Measurements from ENCODE around the gene BMX.

BMX gene

DNA sequence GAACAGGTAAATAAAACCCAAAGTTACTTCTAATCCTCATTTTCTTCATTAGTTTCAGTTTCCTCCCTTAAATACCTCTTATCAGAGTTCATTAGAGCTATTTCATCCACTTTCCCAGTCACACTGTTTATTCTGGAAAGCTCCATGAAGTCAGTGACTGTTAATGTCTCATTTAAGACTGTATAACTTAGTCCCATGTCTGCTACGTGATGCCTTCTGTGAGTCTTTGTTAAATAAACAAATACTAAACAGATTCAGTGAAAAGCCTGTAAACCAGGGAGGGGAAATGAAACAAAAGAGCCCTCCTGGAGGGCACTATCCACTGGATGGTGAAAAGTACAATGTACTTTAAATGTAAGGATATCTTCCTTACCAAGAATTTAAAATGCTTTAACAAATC, 75.4 kb downstream of the BMX start:
- DNase-seq: no peak

DNA sequence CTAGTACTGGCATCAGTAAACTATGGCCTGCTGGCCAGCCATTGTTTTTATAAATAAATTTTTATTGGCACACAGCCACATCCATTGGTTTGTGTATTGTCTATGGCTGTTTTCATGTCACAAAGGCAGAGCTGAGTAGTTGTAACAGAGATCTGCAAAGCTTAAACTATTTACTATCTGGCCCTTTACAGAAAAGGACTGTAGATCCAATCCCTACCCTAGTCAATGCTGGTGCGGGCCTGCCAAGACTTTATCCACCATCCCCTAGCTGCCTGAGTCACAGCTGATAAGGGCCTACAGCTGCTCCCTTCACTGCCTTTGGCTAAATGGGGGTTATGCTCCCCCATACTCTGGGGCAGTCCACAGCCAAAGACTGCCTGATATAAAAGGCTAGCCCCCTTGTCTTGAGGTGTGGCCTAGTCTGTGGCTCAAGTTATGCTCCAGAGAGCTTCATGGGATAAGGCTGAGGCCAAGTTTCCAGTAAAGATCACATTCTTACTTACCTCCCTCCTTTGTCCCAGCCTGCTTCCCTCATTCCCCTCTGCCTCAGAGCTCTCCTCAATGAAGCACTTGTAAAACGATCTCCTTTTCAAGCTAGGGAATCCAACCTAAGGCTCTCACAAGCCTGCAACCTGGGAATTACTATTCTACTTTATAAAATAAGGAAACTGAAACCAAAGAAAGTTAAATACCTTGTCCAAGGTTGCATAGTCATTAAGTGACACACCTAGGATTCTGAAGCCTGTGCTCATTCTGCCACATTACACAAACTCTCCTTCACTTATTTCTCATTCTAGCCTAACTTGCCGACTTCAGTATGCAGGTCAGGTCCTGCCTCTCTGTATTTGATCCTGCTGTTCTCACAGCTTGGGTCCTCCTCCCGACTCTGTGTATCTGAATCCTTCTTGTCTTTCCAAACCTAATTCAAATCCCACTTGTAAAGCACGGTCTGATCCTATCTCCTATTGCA, 79.5 kb downstream of the BMX start:
- no peak for DNase-seq

- no peak for DNase-seq
These were observed 93.8 kb downstream of the BMX start for GRCh38 chrX:15594371-15594770.

GRCh38 chrX:15598026-15598425, 97.4 kb downstream of the BMX start:
- DNase-seq: no peak

GRCh38 chrX:15599461-15599860, 98.9 kb downstream of the BMX start:
- no peak for DNase-seq

GRCh38 chrX:15600049-15600448, 99.4 kb downstream of the BMX start:
- no peak for DNase-seq

- no peak for DNase-seq
These were observed 100.1 kb downstream of the BMX start, which contains the start of gene ACE2 for GRCh38 chrX:15600745-15601144. Gene ACE2 (minus strand): TSS chrX:15600960. CDS start chrX:15600911, 49 bp downstream.

GRCh38 chrX:15601932-15602331, 101.3 kb downstream of the BMX start:
- DNase-seq: no peak

GRCh38 chrX:15602761-15603160, 102.2 kb downstream of the BMX start:
- no peak for DNase-seq

DNA sequence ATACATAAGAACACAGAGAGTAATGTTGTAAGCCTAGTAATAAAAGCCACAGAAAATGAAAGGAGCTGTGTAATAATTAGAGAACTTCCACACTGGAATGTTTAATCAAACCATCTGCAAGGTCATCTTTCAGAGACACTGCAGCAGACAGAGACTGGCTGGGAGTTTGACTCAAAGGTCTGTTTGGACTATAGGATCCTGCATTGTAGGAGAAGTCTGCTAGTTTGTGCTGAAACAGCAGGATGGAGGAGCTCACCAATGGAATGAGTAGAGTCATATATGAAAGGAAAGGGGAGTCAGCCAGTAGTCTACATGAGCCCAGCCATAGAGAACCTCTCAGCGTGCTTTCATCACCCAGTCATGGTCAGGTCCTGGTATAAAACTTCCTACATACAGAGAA, 104.6 kb downstream of the BMX start:
- no peak for DNase-seq

Data from activated CD4-positive, CD25-positive, alpha-beta regulatory T cell (primary cell).